SK-N-SH (cell line): Measurements from ENCODE around the gene CEL.

Experiments used
- CTCF ChIP-seq: fragments of 200-600 bp; sonication (generic); IDR thresholded peaks from 2 replicates; pipeline ENCODE4 v1.6.1; 2017; ENCODE audit warnings: antibody characterized with exemption, mild to moderate bottlenecking, moderate library complexity
- EP300 ChIP-seq, 2 experiments: IDR thresholded peaks; 2 replicates each; pipeline versions ENCODE4 v1.4.0 to v1.6.1; 2012; ENCODE audit warnings: borderline replicate concordance in 1 of 2, low read depth in 1 of 2, low read length in 1 of 2
- MAX ChIP-seq: IDR thresholded peaks from 2 replicates; pipeline ENCODE4 v1.4.0; 2012; ENCODE audit warnings: low read depth
- NRF1 ChIP-seq: IDR thresholded peaks from 2 replicates; pipeline ENCODE4 v1.6.1; 2012; ENCODE audit warnings: low read depth, mild to moderate bottlenecking, low read length
- POLR2AphosphoS5 ChIP-seq: IDR thresholded peaks from 2 replicates; pipeline ENCODE4 v1.6.1; 2012; ENCODE audit warnings: low read depth, low read length
- REST ChIP-seq: IDR thresholded peaks from 2 replicates; pipeline ENCODE4 v1.6.1; 2012; ENCODE audit warnings: mild to moderate bottlenecking, low read depth, low read length, moderate library complexity
- RFX5 ChIP-seq: IDR thresholded peaks from 2 replicates; pipeline ENCODE4 v1.6.1; 2012; ENCODE audit warnings: mild to moderate bottlenecking, improper control_type of control experiment, low read length
- SIN3A ChIP-seq: IDR thresholded peaks from 2 replicates; pipeline ENCODE4 v1.6.1; 2012; ENCODE audit warnings: low read depth, mild to moderate bottlenecking, low read length, moderate library complexity, borderline replicate concordance
- TCF12 ChIP-seq: IDR thresholded peaks from 2 replicates; pipeline ENCODE4 v1.4.0; 2012
- TEAD4 ChIP-seq: IDR thresholded peaks from 2 replicates; pipeline ENCODE4 v1.4.0; 2012; ENCODE audit warnings: mild to moderate bottlenecking, borderline replicate concordance; ENCODE audit not compliant: insufficient read depth
- USF2 ChIP-seq: fragments of 150-350 bp; IDR thresholded peaks from 2 replicates; pipeline ENCODE4 v1.6.1; 2017; ENCODE audit warnings: antibody characterized with exemption, low read length, low read depth, borderline replicate concordance
- ZBTB33 ChIP-seq: IDR thresholded peaks from 2 replicates; pipeline ENCODE4 v1.4.0; 2012; ENCODE audit warnings: low read depth, borderline replicate concordance

- no peak for TF ChIP-seq CTCF
- TF ChIP-seq ZBTB33: no peak
- TF ChIP-seq SIN3A: no peak
- TF ChIP-seq NRF1: no peak
- no peak for TF ChIP-seq USF2
- no peak for TF ChIP-seq MAX
- TF ChIP-seq RFX5: no peak
- no peak for TF ChIP-seq TCF12
- no peak for TF ChIP-seq POLR2AphosphoS5
- TF ChIP-seq TEAD4: no peak
- no peak for TF ChIP-seq REST
- TF ChIP-seq EP300 (IDR thresholded peaks at IDR 0.05; ENCODE audit: borderline replicate concordance in 1 of 2, low read depth in 1 of 2, low read length in 1 of 2): no peak
Measured at GRCh38 chr9:133014696-133015095, 47.1 kb upstream of the CEL start.
